Adrenal gland (tissue), 12 donors: ENCODE measurements around the gene CRTC1. TPM values are rescaled to one million over a fixed set of nuclear protein-coding genes. Genes with fewer than 3 reads are reported as not detected.

ENCODE experiments used
- DNase-seq, 7 donors: peaks; one replicate each; pipeline ENCODE4 v3.0.0-alpha.2; 2019 to 2020
- H3K27ac ChIP-seq, 5 donors: fragments of 200-600 bp; sonication (generic) in 4 of 5; 1 replicate in 3 of 5; 2 replicates in 2 of 5; pipeline versions ENCODE4 v1.5.1 to v1.8.0; 2016 to 2020; ENCODE audit warnings: mild to moderate bottlenecking in 1 of 5
- H3K27me3 ChIP-seq: fragments of 200-600 bp; 2 replicates; pipeline ENCODE4 v1.8.0; 2021
- H3K36me3 ChIP-seq, 2 donors: fragments of 200-600 bp; replicated peaks in 1 of 2; 1 replicate in 1 of 2; 2 replicates in 1 of 2; pipeline versions ENCODE4 v1.5.1 to v1.8.0; 2018 to 2022
- H3K4me1 ChIP-seq, 2 donors: fragments of 200-600 bp; replicated peaks in 1 of 2; 1 replicate in 1 of 2; 2 replicates in 1 of 2; pipeline versions ENCODE4 v1.5.1 to v1.8.0; 2018 to 2021
- H3K4me3 ChIP-seq, 4 donors: fragments of 200-600 bp; sonication (generic) in 3 of 4; one replicate each; pipeline ENCODE4 v1.5.1; 2016 to 2018
- H3K9me3 ChIP-seq, 3 donors: fragments of 200-600 bp; sonication (generic) in 1 of 3; replicated peaks in 1 of 3; 1 replicate in 2 of 3; 2 replicates in 1 of 3; pipeline versions ENCODE4 v1.5.1 to v1.8.0; 2016 to 2021
- CTCF ChIP-seq, 6 experiments: fragments of 450-650 bp in 4 of 6; fragments of 200-600 bp in 2 of 6; sonication (generic) in 1 of 6; IDR thresholded peaks; 1 replicate in 5 of 6; 2 replicates in 1 of 6; pipeline versions ENCODE4 v1.5.1 to v1.8.0; 2016 to 2021; ENCODE audit warnings: antibody characterized with exemption in 6 of 6, mild to moderate bottlenecking in 2 of 6, moderate library complexity in 1 of 6
- POLR2A ChIP-seq, 2 donors: fragments of 450-650 bp; IDR thresholded peaks; one replicate each; pipeline ENCODE4 v1.6.1; 2017; ENCODE audit warnings: antibody characterized with exemption in 2 of 2, mild to moderate bottlenecking in 2 of 2, moderate library complexity in 1 of 2
- whole genome bisulfite sequencing, 4 donors: extraction: QIAGEN DNeasy Blood & Tissue Kit in 2 of 4; methylation state at CpG; one replicate each; pipeline versions ENCODE4 v1.1.5 to v1.1.7; 2013 to 2017; 5-methylcytosine and 5-hydroxymethylcytosine counted together
- intact Hi-C, 2 donors: fragments of 100-400 bp; cut with DNase I; formaldehyde crosslinking; loops; one replicate each; pipeline versions ENCODE4 v1.14.1 to v1.15.0; 2022 to 2023
- polyA plus RNA-seq, 3 donors: library from polyadenylated mRNA; stranded (reverse); fragments of 200-250 nt in 2 of 3; fragments of 350-450 nt in 1 of 3; fragmentation: Illumina TruSeq in 1 of 3; extraction: RNeasy Lipid Tissue Mini Kit (QIAGEN cat#74804) in 1 of 3; gene quantifications; one replicate each; pipeline ENCODE4 v1.2.3, GENCODE V29; 2013 to 2014
- total RNA-seq, 9 donors: library from RNA; depleted of rRNA in 4 of 9; stranded (reverse); fragments of >200 nt in 4 of 9; fragments of 120-200 nt in 1 of 9; fragmentation: NEBNext Ultra II Directional in 1 of 9; extraction: Animal tissue kit (Norgen Biotek cat#: 25700) in 1 of 9; gene quantifications; one replicate each; pipeline versions ENCODE4 v1.1.0 to v1.2.4, GENCODE V29; 2013 to 2023
- donor health status: healthy with polysubstance abuse.
- donor health status: Bipolar disorder and iron deficiency.
- donor health status: DM: yes; HTN: yes; CAD: no.
- donor health status: DM: no; HTN: no; CAD: no.
- donor health status: DM: no; HTN: no; CAD: no.
- donor health status: DM: yes; HTN: yes; CAD: no.

Gene CRTC1
- total and polyA plus RNA-seq, 12 donors, result 3.1 to 38.1 (median 10.3) TPM

- 86 to 94% (median 91%) methylated on average over 10 to 16 of the region's 16 CpGs for WGBS, 4 donors
- Histone ChIP-seq H3K27ac (no peak overlapping the region), H3K36me3 (peaks cover 0 to 5% of the 10 kb centered on the region in 2 donors), H3K4me1 (peaks cover 0 to 1% of the 10 kb centered on the region in 2 donors), H3K4me3 (no peak overlapping the region), H3K27me3 (no peaks in the 10 kb centered on the region), H3K9me3 (no peaks in the 10 kb centered on the region)
- TF ChIP-seq POLR2A (IDR thresholded peaks at IDR 0.05) (no peak), CTCF (IDR thresholded peaks at IDR 0.05) (no peak)
- intact Hi-C loops, result no loop called here
- no peak for DNase-seq
Observed at GRCh38 chr19:18756896-18757295, 73.4 kb downstream of the CRTC1 start.

- Histone ChIP-seq H3K27ac (no peak overlapping the region), H3K4me3 (no peak overlapping the region), H3K4me1 (peaks cover 8 to 27% of the 10 kb centered on the region in 2 donors), H3K27me3 (no peaks in the 10 kb centered on the region), H3K36me3 (no peaks in the 10 kb centered on the region), H3K9me3 (no peaks in the 10 kb centered on the region)
- TF ChIP-seq CTCF (IDR thresholded peaks at IDR 0.05) (no peak), POLR2A (IDR thresholded peaks at IDR 0.05) (no peak)
- intact Hi-C loops, result no loop called here
- 85 to 92% (median 85%) methylated on average over 13 to 19 of the region's 19 CpGs for WGBS, 4 donors
- DNase-seq, result no peak
Observed at GRCh38 chr19:18759304-18759994, 76.0 kb downstream of the CRTC1 start.

GRCh38 chr19:18759995-18760426, 76.5 kb downstream of the CRTC1 start:
- intact Hi-C loops, result no loop called here
- WGBS, 4 donors, result 86 to 94% (median 92%) methylated on average over 13 to 22 of the region's 22 CpGs
- no peak for DNase-seq
- Histone ChIP-seq H3K4me1 (peaks cover 8 to 29% of the 10 kb centered on the region in 2 donors), H3K27ac (no peak overlapping the region), H3K4me3 (no peak overlapping the region), H3K27me3 (no peaks in the 10 kb centered on the region), H3K9me3 (no peaks in the 10 kb centered on the region), H3K36me3 (no peaks in the 10 kb centered on the region)
- TF ChIP-seq POLR2A (IDR thresholded peaks at IDR 0.05) (no peak), CTCF (IDR thresholded peaks at IDR 0.05) (no peak)

GRCh38 chr19:18760440-18761383, 77.2 kb downstream of the CRTC1 start:
- DNase-seq, result no peak
- no peak overlapping the region for H3K27ac ChIP-seq
- TF ChIP-seq CTCF (IDR thresholded peaks at IDR 0.05), result no peak
- no peak for TF ChIP-seq POLR2A (IDR thresholded peaks at IDR 0.05)

More at GRCh38 chr19:18760440-18761383, 77.2 kb downstream of the CRTC1 start:
- H3K4me1 ChIP-seq, result peaks cover 8 to 29% of the 10 kb centered on the region in 2 donors
- no peaks in the 10 kb centered on the region for H3K9me3 ChIP-seq
- intact Hi-C loops, result no loop called here
- H3K27me3 ChIP-seq, result no peaks in the 10 kb centered on the region
- H3K36me3 ChIP-seq, result no peaks in the 10 kb centered on the region
- WGBS, 4 donors, result 86 to 93% (median 90%) methylated on average over 21 to 27 of the region's 27 CpGs
- no peak overlapping the region for H3K4me3 ChIP-seq
